Heart right ventricle (tissue), 16 donors: Measurements from ENCODE around the gene VPS37D. TPM values are rescaled to one million over a fixed set of nuclear protein-coding genes. Genes with fewer than 3 reads are reported as not detected.
"Not testable (repeated sequence)": the region's sequence is repeated elsewhere in the genome, so short reads cannot be mapped to it uniquely, and the experiment has no call there.

Source experiments
- ATAC-seq, 8 donors: fragments of 200-7000 bp; cut with Tn5 transposase; one replicate each; pipeline ENCODE4 v1.9.1; 2020; ENCODE audit warnings: mild to moderate bottlenecking in 8 of 8, moderate library complexity in 8 of 8, moderate number of reproducible peaks in 1 of 8
- DNase-seq, 2 donors: peaks; one replicate each; pipeline ENCODE4 v3.0.0-alpha.2; 2020
- H3K27ac ChIP-seq, 10 donors: fragments of 200-600 bp; sonication (generic) in 2 of 10; one replicate each; pipeline versions ENCODE4 v1.5.0 to v1.8.0; 2020 to 2022; ENCODE audit warnings: mild to moderate bottlenecking in 3 of 10
- H3K27me3 ChIP-seq, 7 donors: fragments of 200-600 bp; one replicate each; pipeline ENCODE4 v1.8.0; 2021 to 2022; ENCODE audit warnings: mild to moderate bottlenecking in 2 of 7
- H3K36me3 ChIP-seq, 9 donors: fragments of 200-600 bp; sonication (generic) in 1 of 9; one replicate each; pipeline versions ENCODE4 v1.5.0 to v1.8.0; 2020 to 2022; ENCODE audit warnings: mild to moderate bottlenecking in 2 of 9
- H3K4me1 ChIP-seq, 9 donors: fragments of 200-600 bp; sonication (generic) in 1 of 9; one replicate each; pipeline versions ENCODE4 v1.5.0 to v1.8.0; 2020 to 2022; ENCODE audit warnings: mild to moderate bottlenecking in 4 of 9
- H3K4me3 ChIP-seq, 10 donors: fragments of 200-600 bp; sonication (generic) in 2 of 10; one replicate each; pipeline versions ENCODE4 v1.5.0 to v1.8.0; 2020 to 2022; ENCODE audit warnings: mild to moderate bottlenecking in 7 of 10, moderate library complexity in 2 of 10
- H3K9me3 ChIP-seq, 11 donors: fragments of 200-600 bp in 10 of 11; sonication (generic) in 2 of 11; one replicate each; pipeline versions ENCODE4 v1.5.0 to v1.8.0; 2013 to 2022; ENCODE audit warnings: mild to moderate bottlenecking in 2 of 11, control low read depth in 1 of 11, moderate library complexity in 1 of 11
- WGBS, 2 donors: extraction: QIAGEN DNeasy Blood & Tissue Kit; methylation state at CpG; one replicate each; pipeline ENCODE4 v1.1.7; 2013; ENCODE audit warnings: inconsistent platforms in 1 of 2; 5-methylcytosine and 5-hydroxymethylcytosine counted together
- intact Hi-C, 10 donors: fragments of 100-400 bp; cut with DNase I; formaldehyde crosslinking; loops; one replicate each; pipeline versions ENCODE4 v1.11.1 to v1.14.2; 2022
- polyA plus RNA-seq, 2 donors: library from polyadenylated mRNA; stranded (reverse); fragments of 200-250 nt; gene quantifications; one replicate each; pipeline ENCODE4 v1.2.3, GENCODE V29; 2013
- total RNA-seq, 10 donors: library from RNA; stranded (reverse); fragmentation: NEBNext Ultra II Directional in 3 of 10; extraction: Animal tissue kit (Norgen Biotek cat#: 25700) in 3 of 10; gene quantifications; one replicate each; pipeline versions ENCODE4 v1.2.1 to v1.2.4, GENCODE V29; 2021 to 2023
- TF ChIP-seq, protein P1 (sequence below), 9 donors: fragments of 200-600 bp; sonication (generic) in 2 of 9; IDR thresholded peaks; one replicate each; pipeline versions ENCODE4 v1.5.0 to v1.8.0; 2021 to 2022; ENCODE audit warnings: antibody characterized with exemption in 9 of 9, mild to moderate bottlenecking in 5 of 9, moderate library complexity in 1 of 9
- donor health status: Arrhythmogenic right ventricular cardiomyopathy.
- donor health status: ischemic (EF 13 %, LVEDD 7.1; RV severe dilation, severe dysfunction).
- donor health status: healthy with polysubstance abuse.
- donor health status: DM: no; HTN: yes; CAD: no.
- donor health status: DM: no; HTN: no; CAD: no.
- donor health status: ischemic (EF 25% LVEDD 6.9; RV normal size, moderate dysfunction).
- donor health status: ischemic (EF 25% LVEDD 5.7; RV mildly dilated, moderate dysfunction).
- donor health status: healthy.
- donor health status: DM: yes; HTN: yes; CAD: no.
- donor health status: Ischemic cardiomyopathy.
- donor health status: ischemic (EF 35%, LVEDD 5.7; RV mildly dilated, moderate dysfunction).
- donor health status: nonischemic (EF 11% LVEDD 7.7; RV severe dilation, severe dysfunction).
- donor health status: DM: yes; HTN: yes; CAD: no.
- donor health status: PGD.
- donor health status: ischemic (EF 29% LVEDD 5.4; RV normal size, mild dysfunction).
- donor health status: nonischemic (EF 23%, LVEDD 6.1; RV moderate dilation, normal function).

Gene VPS37D
- total and polyA plus RNA-seq, 12 donors = 1.1 to 3.6 (median 2.1) TPM

- Histone ChIP-seq H3K4me1 (peaks cover 0 to 15% (median 10%) of the 10 kb centered on the region in 9 donors), H3K27me3 (peaks cover 0 to 33% (median 0%) of the 10 kb centered on the region in 7 donors), H3K27ac (no peak overlapping the region), H3K4me3 (no peak overlapping the region), H3K36me3 (no peaks in the 10 kb centered on the region), H3K9me3 (no peaks in the 10 kb centered on the region)
- ATAC-seq = no peak
- DNase-seq = no peak
- WGBS, 2 donors = 50 to 59% methylated on average over 12 of the region's 12 CpGs
- intact Hi-C loops = loop anchor here in 1 of 10 donors (5.0 kb wide), 1 partner anchor 41 kb away; no protein-coding TSS in a partner anchor
- TF ChIP-seq, protein P1, sequence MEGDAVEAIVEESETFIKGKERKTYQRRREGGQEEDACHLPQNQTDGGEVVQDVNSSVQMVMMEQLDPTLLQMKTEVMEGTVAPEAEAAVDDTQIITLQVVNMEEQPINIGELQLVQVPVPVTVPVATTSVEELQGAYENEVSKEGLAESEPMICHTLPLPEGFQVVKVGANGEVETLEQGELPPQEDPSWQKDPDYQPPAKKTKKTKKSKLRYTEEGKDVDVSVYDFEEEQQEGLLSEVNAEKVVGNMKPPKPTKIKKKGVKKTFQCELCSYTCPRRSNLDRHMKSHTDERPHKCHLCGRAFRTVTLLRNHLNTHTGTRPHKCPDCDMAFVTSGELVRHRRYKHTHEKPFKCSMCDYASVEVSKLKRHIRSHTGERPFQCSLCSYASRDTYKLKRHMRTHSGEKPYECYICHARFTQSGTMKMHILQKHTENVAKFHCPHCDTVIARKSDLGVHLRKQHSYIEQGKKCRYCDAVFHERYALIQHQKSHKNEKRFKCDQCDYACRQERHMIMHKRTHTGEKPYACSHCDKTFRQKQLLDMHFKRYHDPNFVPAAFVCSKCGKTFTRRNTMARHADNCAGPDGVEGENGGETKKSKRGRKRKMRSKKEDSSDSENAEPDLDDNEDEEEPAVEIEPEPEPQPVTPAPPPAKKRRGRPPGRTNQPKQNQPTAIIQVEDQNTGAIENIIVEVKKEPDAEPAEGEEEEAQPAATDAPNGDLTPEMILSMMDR (IDR thresholded peaks at IDR 0.05) = no peak
Measured at GRCh38 chr7:73671322-73671661, 3.7 kb downstream of the VPS37D start.

GRCh38 chr7:73671857-73672445, 4.3 kb downstream of the VPS37D start:
- Histone ChIP-seq H3K27me3 (peaks cover 0 to 29% (median 0%) of the 10 kb centered on the region in 7 donors), H3K4me1 (peaks cover 0 to 15% (median 10%) of the 10 kb centered on the region in 9 donors), H3K4me3 (no peak overlapping the region), H3K36me3 (no peaks in the 10 kb centered on the region), H3K9me3 (no peaks in the 10 kb centered on the region), H3K27ac (no peak overlapping the region)
- 94 to 95% methylated on average over 15 of the region's 15 CpGs for WGBS, 2 donors
- TF ChIP-seq, protein P1 (IDR thresholded peaks at IDR 0.05) = no peak
- DNase-seq = no peak
- no peak for ATAC-seq
- intact Hi-C loops = loop anchor here in 1 of 10 donors (5.0 kb wide), 1 partner anchor 40 kb away; no protein-coding TSS in a partner anchor

- peaks cover 0 to 20% (median 5%) of the 10 kb centered on the region in 9 donors for H3K36me3 ChIP-seq
- ATAC-seq = no peak
- H3K27ac ChIP-seq = no peak overlapping the region
- WGBS, 2 donors = 87 to 88% methylated on average over 1 of the region's 1 CpG
- TF ChIP-seq, protein P1 (IDR thresholded peaks at IDR 0.05) = no peak
- peaks cover 0 to 13% (median 0%) of the 10 kb centered on the region in 7 donors for H3K27me3 ChIP-seq
- intact Hi-C loops = loop anchor here in 1 of 10 donors (5.0 kb wide), 1 partner anchor 38 kb away; no protein-coding TSS in a partner anchor
- no peak overlapping the region for H3K4me3 ChIP-seq
- DNase-seq = no peak
- H3K9me3 ChIP-seq = no peaks in the 10 kb centered on the region
- H3K4me1 ChIP-seq = peaks cover 0 to 12% (median 0%) of the 10 kb centered on the region in 9 donors
Measured at GRCh38 chr7:73674468-73675124, 7.0 kb downstream of the VPS37D start.

DNA sequence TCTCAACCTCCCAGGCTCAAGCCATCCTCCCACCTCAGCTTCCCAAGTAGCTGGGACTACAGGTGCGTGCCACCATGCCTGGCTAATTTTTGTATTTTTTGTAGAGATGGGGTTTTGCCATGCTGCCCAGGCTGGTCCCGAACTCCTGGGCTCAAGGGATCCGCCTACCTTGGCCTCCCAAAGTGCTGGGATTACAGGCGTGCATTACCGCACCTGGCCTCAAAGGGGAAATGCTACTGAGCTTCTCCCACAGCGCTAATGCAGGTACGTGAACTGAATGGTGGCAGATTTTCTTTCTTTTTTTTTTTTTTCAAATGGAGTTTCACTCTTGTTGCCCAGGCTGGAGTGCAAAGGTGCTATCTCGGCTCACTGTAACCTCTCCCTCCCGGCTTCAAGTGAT, 8.4 kb downstream of the VPS37D start:
- DNase-seq, intact Hi-C loops, H3K9me3 ChIP-seq, H3K4me3 ChIP-seq, H3K27me3 ChIP-seq, ATAC-seq, H3K27ac ChIP-seq: not testable (repeated sequence)
- 81 to 91% methylated on average over 9 of the region's 9 CpGs for WGBS, 2 donors
- peaks cover 1 to 27% (median 9%) of the 10 kb centered on the region in 9 donors for H3K4me1 ChIP-seq
- H3K36me3 ChIP-seq = peaks cover 0 to 21% (median 5%) of the 10 kb centered on the region in 9 donors
